K562 (cell line): ENCODE data around the gene CALHM4. TPM values are rescaled to one million over a fixed set of nuclear protein-coding genes. Genes with fewer than 3 reads are reported as not detected.

Source experiments
- BRF2 ChIP-seq: IDR thresholded peaks from 3 replicates; pipeline ENCODE4 v1.6.1; 2011; ENCODE audit warnings: borderline replicate concordance, mild to moderate bottlenecking; ENCODE audit not compliant: insufficient read length, insufficient read depth
- DMBX1 ChIP-seq: fragments of 250-450 bp; sonication (Bioruptor Pico); IDR thresholded peaks from 2 replicates; pipeline ENCODE4 v1.8.0; 2022; ENCODE audit warnings: inconsistent platforms, mild to moderate bottlenecking, moderate library complexity, borderline replicate concordance
- NCOA1 ChIP-seq: fragments of 450-650 bp; IDR thresholded peaks from 2 replicates; pipeline ENCODE4 v1.6.1; 2016; ENCODE audit warnings: low read depth
- PYGO2 ChIP-seq: fragments of 450-650 bp; IDR thresholded peaks from 2 replicates; pipeline ENCODE4 v1.6.1; 2016; ENCODE audit warnings: mild to moderate bottlenecking, missing genetic modification characterization, moderate library complexity, missing compliant biosample characterization
- SMARCB1 ChIP-seq: IDR thresholded peaks from 2 replicates; pipeline ENCODE4 v1.6.1; 2011; ENCODE audit warnings: improper control_type of control experiment, low read depth; ENCODE audit not compliant: insufficient read length
- ZEB2 ChIP-seq: fragments of 450-650 bp; IDR thresholded peaks from 2 replicates; pipeline ENCODE4 v1.6.1; 2016
- ZNF395 ChIP-seq: fragments of 200-800 bp; sonication (Bioruptor generic); IDR thresholded peaks from 2 replicates; pipeline ENCODE4 v1.6.1; 2017; ENCODE audit warnings: missing genetic modification characterization, missing compliant biosample characterization
- ZNF407 ChIP-seq: fragments of 450-650 bp; IDR thresholded peaks from 2 replicates; pipeline ENCODE4 v1.6.1; 2016; ENCODE audit warnings: low read depth
- ZNF740 ChIP-seq, 3 experiments: fragments of 200-800 bp in 1 of 3; sonication (Bioruptor generic) in 1 of 3; sonication (generic) in 1 of 3; formaldehyde crosslinking in 1 of 3; IDR thresholded peaks; 2 replicates each; pipeline versions ENCODE4 v1.6.1 to v1.8.0; 2016 to 2022; ENCODE audit warnings: mild to moderate bottlenecking in 2 of 3, missing compliant biosample characterization in 2 of 3, missing genetic modification characterization in 2 of 3, missing genetic modification reagents in 1 of 3
- polyA plus RNA-seq, 8 experiments: library from polyadenylated mRNA; depleted of rRNA in 4 of 8; stranded (reverse) in 5 of 8; unstranded in 3 of 8; fragments of >200 nt; fragmentation: Nextera tagmentation in 2 of 8; fragmentation: Illumina TruSeq in 1 of 8; extraction: Ambion mirVana in 2 of 8; extraction: Trizol in 1 of 8; gene quantifications; 2 replicates each; pipeline versions ENCODE4 v1.2.1 to v1.2.3, GENCODE V29; 2011 to 2014; ENCODE audit warnings: inconsistent platforms in 1 of 8, missing spikeins in 1 of 8
- total RNA-seq, 7 experiments: library from RNA; depleted of rRNA in 6 of 7; stranded (reverse); fragments of >200 nt in 6 of 7; fragmentation: Illumina TruSeq in 2 of 7; extraction: Trizol in 2 of 7; gene quantifications; 2 replicates each; pipeline versions ENCODE4 v1.2.1 to v1.2.3, GENCODE V29; 2011 to 2021; ENCODE audit warnings: low replicate concordance in 1 of 7

CALHM4 gene
- total and polyA plus RNA-seq, 9 of the 15 experiments (the other 6 are each of a cell fraction or from before 2014, with no cell fraction given) = not detected

GRCh38 chr6:116530436-116530835 lies 23.1 kb upstream of the CALHM4 start (continued):
- TF ChIP-seq ZNF407 (no peak), ZEB2 (no peak), NCOA1 (no peak), ZNF740 (CRISPR knock-in tag; IDR thresholded peaks at IDR 0.05) (no peak), ZNF740 (tag; IDR thresholded peaks at IDR 0.05) (no peak), PYGO2 (tag) (no peak), BRF2 (no peak), SMARCB1 (no peak), ZNF395 (CRISPR knock-in tag) (no peak), DMBX1 (no peak)
